ENCODE data around the gene IRF2BP2.
A peak's percentile ranks its signal among the peaks of the same experiment; 100 is the strongest.
"Not testable (repeated sequence)": the region's sequence is repeated elsewhere in the genome, so short reads cannot be mapped to it uniquely, and the experiment has no call there.

The IRF2BP2 gene

GRCh38 chr1:234610061-234610665 lies at the start of gene IRF2BP2:
Gene IRF2BP2 (minus strand): TSS chr1:234610178. CDS start chr1:234609494, 684 bp downstream.
- DNase-seq: peak; percentile 81

- DNase-seq: no peak
Observed at GRCh38 chr1:234659538-234659937, 49.6 kb upstream of the IRF2BP2 start.

- no peak for DNase-seq
Observed at GRCh38 chr1:234658138-234658537, 48.2 kb upstream of the IRF2BP2 start.

DNA sequence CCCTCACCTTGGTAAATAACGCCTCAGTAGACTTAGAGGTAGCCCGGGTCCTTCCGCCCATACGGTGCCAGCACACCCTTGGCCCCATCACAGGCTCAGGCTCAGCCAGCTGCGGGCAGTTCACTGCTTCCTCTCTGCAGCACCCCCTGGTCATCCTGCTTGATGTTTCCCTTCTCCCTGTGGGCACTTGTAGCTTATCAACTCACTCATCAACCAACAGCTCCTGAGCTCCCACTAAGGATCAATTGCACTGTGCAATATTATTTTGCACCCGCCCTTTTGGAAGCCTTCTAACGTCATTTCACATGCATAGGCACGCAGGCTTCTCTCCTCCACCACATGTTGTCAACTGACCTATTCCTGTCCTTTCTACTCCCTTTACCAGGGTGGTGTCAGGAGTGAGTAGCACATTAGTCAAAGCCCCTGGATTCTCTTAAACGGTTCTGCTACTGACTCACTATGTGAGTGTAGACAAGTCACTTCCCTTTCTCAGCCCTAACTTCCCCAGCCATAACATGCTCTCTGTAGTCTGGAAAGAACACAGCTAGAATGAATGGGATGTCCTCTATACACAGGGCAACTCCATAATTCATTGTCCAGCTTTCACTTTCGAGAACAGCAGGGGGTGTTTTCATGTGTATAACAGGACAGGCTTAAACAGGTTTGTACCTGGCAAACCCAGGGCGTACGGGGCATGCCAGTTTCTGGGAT lies 47.1 kb upstream of the IRF2BP2 start:
- DNase-seq: peak; percentile 14

GRCh38 chr1:234656070-234656895 lies 46.3 kb upstream of the IRF2BP2 start:
- no peak for DNase-seq

- DNase-seq: no peak
Observed at GRCh38 chr1:234655328-234656069, 45.5 kb upstream of the IRF2BP2 start.

- no peak for DNase-seq
Observed at GRCh38 chr1:234654002-234654733, 44.2 kb upstream of the IRF2BP2 start.

DNA sequence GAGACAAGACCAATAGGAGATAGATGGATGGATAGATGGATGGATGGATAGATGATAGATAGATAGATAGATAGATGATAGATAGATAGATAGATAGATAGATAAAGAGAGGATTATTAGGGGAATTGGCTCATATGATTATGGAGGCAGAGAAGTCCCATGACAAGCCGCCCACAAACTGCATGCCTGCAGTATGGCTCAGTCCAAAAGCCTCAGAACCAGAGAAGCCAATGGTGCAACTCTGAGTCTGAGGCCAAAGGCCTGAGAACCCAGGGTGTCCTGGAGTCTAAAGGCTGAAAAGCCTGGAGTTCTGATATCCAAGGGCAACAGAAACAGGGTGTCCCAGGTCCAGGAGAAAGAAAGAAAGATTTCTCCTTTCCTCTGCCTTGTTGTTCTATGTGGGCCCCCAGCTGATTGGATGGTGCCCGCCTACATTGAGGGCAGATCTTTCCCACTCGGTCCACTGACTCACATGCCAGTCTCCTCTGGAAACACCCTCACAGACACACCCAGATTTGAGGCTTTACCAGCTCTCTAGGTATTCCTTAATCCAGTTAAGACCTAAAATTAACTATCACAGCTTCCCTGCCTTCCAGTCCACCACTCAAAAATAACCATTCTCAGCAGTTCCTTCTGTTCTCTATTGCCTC lies 39.6 kb upstream of the IRF2BP2 start:
- DNase-seq: no peak

- no peak for DNase-seq
Observed at GRCh38 chr1:234647758-234648157, 37.8 kb upstream of the IRF2BP2 start.

- DNase-seq: no peak
Observed at GRCh38 chr1:234647245-234647644, 37.3 kb upstream of the IRF2BP2 start.

- no peak for DNase-seq
Observed at GRCh38 chr1:234645964-234646363, 36.0 kb upstream of the IRF2BP2 start.

GRCh38 chr1:234645474-234645953 lies 35.5 kb upstream of the IRF2BP2 start:
- no peak for DNase-seq

DNA sequence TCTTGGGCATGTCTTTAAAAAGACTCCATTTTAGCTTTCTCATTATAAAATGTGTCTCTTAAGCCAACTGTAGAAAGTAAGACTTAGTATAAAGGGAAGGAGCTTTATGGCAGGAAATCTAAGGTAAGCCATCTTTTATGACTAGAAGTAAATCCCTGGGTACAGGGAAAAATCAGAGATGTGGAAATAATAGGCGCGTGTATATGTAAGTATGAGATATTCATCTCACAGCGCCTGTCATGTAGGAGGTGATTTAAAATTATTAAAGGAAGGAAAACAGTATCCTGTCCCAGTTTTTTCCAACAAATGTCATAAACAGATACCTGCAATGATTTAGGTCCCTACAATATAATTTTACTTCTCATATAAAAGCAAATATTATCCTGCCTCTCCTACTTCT lies 35.0 kb upstream of the IRF2BP2 start:
- DNase-seq: no peak

- DNase-seq: no peak
Observed at GRCh38 chr1:234643850-234644134, 33.8 kb upstream of the IRF2BP2 start.

GRCh38 chr1:234643111-234643849 lies 33.3 kb upstream of the IRF2BP2 start:
- no peak for DNase-seq

DNA sequence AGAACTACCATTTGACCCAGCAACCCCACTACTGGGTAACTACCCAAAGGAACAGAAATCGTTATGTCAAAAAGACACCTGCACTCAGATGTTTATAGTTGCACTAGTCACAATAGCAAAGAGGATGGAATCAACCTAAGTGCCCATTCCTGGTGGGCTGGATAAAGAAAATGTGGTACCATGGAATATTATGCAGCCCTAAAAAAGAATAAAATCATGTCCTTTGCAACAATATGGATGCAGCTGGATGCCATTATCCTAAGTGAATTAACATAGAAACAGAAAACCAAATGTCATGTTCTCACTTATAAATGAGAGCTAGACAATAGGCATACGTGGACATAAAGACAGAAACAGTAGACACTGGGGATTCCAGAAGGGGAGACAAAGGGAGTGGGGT lies 32.5 kb upstream of the IRF2BP2 start:
- no peak for DNase-seq

DNA sequence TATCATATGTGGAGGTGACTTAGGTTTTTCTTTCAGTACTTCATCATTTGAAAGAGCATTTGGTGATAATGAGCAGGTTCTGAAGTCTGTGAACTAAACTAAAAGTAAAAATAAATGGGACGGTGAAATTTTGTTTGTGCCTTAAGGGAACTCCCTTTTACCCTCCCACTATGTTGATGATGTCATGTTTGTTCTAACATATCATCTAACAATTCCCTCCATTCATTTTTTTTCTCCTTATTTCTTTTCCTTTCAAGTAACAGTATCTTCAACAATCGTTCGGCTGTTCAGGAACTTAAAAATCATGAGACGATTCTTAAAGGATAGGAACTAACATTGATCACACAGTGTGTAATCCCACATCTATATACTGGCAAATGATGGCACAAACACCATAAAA lies 30.0 kb upstream of the IRF2BP2 start:
- DNase-seq: no peak

- no peak for DNase-seq
Observed at GRCh38 chr1:234638832-234639799, 29.1 kb upstream of the IRF2BP2 start.

GRCh38 chr1:234634922-234635321 lies 24.9 kb upstream of the IRF2BP2 start:
- not testable (repeated sequence) for DNase-seq

DNA sequence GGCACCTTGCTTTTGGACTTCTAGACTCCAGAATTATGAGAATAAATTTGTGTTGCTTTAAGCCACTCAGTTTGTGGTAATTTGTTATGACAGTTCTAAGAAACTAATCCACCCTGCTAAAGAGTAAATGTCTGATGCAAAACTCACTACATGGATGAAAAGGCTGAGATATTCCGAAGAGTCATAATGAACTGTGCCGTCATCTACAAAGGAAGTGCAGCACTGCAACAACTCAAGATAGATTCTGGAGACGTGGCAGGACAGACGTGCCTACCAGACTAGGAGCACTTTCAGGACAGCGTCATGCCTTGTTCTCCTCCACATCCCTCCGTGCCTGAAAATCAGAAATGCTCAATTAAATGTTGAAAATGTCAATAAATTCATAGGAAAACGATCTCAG lies 24.4 kb upstream of the IRF2BP2 start:
- no peak for DNase-seq

All from midbrain (tissue), 1 donor.